ENCODE data around the gene C1GALT1C1.
A peak's percentile ranks its signal among the peaks of the same experiment; 100 is the strongest.
"Not testable (repeated sequence)": the region's sequence is repeated elsewhere in the genome, so short reads cannot be mapped to it uniquely, and the experiment has no call there.

C1GALT1C1 gene

DNA sequence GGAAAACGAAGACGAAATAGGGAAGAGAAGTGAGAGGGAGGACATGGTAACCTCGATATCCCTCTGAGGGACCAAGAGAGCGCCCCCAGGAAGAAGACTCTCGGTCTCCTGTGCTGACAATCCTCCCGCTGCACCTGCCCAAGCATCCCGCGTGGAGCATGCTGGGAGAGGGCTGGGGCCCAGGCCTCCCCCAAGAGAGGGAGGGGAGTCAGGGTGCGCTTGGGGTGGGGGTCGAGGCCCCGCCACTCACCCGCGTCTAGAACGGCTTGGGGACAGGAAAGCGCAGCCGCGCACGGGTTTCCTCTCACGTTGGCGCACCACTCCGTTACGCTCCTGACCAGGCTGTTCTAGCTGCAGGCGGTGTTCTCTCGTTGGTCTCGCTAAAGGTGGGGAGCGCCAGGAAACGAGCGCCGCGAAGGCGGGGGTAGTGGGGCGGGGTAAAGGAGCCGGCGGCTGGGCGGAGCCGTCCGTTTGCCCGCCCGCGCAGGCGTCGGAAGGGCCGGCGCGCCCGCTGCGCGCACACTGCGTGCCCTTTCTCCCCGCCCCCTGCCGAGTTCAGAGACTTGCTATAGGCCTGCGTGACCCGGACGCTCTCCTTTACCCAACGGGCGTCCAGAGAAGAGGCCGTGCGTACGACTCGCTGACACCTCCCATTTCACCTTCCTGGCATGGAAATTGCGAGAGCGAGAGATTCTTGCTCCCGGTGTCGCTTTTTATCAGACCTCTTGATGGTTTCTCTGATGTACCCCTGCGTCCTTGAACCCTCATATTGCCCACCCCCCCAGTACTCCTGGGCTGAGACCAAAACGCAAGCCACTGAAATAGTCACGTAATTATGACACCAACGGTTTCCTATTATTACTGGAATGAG, at the start of gene C1GALT1C1:
C1GALT1C1 (minus strand) TSS at position 388 of the 871 bp plus-strand sequence. CDS start 2,888 bp downstream, outside the sequence.
- DNase-seq: peak; percentile 93 to 95

DNA sequence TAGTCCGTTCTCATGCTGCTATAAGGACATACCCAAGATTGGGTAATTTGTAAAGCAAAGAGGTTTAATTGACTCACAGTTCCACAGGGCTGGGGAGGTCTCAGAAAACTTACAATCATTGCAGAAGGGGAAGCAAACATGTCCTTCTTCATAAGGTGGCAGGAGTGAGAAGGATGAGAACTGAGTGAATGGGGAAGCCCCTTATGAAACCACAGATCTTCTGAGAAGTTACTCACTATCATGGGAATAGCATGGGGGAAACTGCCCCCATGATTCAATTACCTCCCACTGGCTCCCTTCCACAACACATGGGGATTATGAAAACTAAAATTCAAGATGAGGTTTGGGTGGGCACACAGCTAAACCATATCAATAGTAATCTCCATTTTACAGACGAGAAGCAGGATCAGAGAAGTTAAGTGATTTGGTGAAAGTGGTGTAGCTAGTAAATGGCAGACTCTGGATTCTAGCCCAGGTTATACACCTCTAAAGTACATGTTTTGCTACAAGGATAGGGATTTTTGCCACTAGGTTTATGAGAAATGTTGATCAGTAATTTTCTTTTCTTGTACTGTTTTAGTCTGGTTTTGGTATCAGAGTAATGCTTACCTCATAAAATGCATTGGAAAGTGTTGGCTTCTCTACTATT, 47.3 kb upstream of the C1GALT1C1 start:
- no peak for DNase-seq

DNA sequence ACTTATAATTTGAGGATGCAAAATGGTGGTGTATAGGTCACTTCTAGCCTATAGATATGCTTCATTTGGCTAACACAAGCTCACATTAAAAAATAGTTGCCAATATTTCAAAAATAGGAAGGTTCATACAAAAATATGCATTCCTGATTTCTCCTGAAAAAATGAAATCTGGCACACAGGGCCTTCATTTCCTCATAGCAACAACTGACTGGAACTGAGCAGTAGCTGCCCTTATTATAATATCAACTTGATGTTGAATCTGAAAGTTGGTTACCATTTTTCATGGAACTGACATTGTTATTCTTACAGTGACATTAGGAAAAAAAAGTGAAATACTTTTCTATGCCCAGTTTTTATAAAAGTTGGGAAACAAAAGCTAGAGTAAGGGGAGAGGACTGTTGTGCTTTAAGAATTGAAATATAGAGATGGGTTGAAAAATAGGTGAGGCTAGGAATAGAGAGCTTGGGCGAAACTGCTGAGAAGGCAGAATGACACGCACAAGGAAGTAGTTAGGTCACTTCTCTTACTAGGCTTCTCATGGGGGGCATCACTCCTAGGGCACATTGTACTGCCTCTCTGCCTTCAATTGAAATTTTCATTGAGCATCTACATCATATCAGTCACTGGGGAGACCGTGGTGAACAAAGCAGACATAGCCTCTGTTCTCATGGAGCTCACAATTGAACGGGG, 43.1 kb upstream of the C1GALT1C1 start:
- no peak for DNase-seq

- DNase-seq: no peak
These were observed 42.5 kb upstream of the C1GALT1C1 start for GRCh38 chrX:120672389-120672788.

- DNase-seq: no peak
These were observed 42.1 kb upstream of the C1GALT1C1 start for GRCh38 chrX:120671963-120672362.

DNA sequence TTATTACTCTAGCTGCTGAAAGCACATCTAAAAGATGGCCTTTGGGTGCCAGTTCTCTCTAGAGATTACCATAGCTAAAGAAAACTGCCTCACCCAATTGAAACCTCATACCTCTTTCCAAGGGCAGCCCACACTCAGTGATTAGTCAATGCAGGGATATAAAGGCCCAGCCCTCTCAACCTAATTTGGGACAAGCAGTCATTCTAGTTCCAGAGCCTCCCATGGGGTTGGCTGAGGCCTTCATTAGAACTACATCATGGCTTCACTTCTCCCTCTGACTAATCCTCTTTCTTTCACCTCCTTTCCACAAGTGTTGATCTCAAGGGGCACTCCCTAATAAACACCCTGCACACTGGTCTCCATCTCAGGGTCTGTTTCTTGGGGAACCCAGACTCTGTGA, 38.5 kb upstream of the C1GALT1C1 start:
- DNase-seq: no peak

DNA sequence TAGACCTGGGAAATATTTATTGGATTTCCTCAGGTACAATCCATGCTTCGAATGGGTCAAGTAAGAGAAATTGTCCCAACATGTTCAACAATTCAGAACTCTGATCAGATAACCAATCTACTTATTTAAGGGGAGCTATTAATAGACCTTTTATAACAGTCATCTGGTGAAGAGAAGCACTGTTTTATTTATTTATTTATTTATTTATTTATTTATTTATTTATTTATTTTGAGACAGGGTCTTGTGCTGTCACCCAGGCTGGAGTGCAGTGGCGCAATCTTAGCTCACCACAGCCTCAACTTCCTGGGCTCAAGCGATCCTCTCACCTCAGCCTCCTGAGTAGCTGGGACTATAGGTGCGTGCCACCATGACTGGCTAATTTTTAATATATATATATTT, 34.7 kb upstream of the C1GALT1C1 start:
- DNase-seq: not testable (repeated sequence)

GRCh38 chrX:120664081-120664480, 34.2 kb upstream of the C1GALT1C1 start:
- DNase-seq: no peak

GRCh38 chrX:120662662-120663061, 32.8 kb upstream of the C1GALT1C1 start:
- no peak for DNase-seq

- no peak for DNase-seq
These were observed 30.8 kb upstream of the C1GALT1C1 start for GRCh38 chrX:120660637-120661036.

DNA sequence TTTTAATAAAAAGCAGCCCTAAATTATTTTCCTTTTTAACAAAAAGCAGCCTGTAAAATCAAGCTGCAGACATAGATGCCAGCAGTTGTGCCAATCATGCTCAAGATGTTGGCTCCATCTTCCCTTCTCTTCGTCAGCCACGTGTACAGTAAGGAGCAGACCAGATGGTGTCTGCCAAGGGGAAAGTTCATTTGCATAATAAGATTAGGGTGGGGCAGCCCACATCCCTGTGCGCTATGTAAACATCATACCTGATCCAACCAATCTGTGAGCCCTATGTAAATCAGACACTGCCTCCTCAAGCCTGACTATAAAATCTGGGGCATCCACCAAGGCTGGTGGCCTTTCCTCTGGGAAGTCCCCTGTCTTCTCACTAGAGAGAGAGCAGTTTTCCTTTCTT, 23.1 kb upstream of the C1GALT1C1 start:
- DNase-seq: no peak

DNA sequence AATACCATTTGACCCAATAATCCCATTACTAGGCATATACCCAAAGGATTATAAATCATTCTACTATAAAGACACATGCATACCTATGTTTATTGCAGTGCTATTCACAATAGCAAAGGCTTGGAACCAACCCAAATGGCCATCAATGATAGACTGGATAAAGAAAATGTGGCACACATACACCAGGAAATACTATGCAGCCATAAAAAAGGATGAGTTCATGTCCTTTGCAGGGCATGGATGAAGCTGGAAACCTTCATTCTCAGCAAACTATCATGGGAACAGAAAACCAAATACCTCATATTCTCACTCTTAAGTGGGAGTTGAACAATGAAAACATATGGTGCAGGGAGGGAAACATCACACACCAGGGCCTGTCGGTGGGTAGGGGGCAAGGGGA, 22.4 kb upstream of the C1GALT1C1 start:
- not testable (repeated sequence) for DNase-seq

GRCh38 chrX:120647127-120647526, 17.3 kb upstream of the C1GALT1C1 start:
- no peak for DNase-seq

DNA sequence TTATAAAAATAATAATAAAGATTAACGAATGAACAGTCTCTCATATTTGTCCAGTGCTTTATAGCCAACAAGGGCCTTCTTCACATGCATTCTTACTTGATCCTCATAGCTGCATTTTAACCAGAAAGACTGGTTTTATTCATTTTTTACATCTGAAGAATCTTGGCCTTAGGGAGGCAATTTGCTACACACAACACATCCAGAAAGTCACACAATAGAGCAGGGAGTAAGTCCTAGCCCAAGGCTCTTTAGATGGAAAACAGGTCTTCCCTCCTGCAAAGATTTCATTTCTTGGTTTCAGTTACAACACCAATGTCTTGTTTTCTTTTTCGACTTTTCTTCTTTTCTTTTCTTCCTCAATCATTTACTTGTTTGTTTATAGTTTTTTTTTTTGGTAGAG, 13.0 kb upstream of the C1GALT1C1 start:
- no peak for DNase-seq

DNA sequence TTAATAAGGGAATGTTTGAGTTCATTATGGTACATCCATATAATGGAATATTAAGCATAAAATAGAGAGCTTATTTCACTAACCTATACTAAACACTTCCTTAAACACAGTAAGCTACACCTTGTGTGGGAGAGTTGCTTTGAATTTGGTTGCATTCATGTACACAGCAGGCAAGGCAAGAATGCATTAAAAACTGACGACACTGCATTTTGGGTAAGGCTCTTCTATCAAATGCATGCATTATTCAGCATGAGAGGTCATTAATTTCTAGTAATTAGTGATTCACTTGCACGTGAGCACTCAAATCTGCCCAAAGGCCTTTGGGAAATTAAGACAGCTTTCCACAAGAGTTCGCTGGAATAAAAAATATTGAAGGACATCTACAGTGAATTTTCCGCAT, 8.8 kb upstream of the C1GALT1C1 start:
- no peak for DNase-seq

GRCh38 chrX:120625371-120625770, 4.5 kb downstream of the C1GALT1C1 start:
- DNase-seq: no peak

GRCh38 chrX:120617996-120618630, 11.7 kb downstream of the C1GALT1C1 start:
- no peak for DNase-seq

GRCh38 chrX:120614816-120615215, 15.0 kb downstream of the C1GALT1C1 start:
- DNase-seq: no peak

- DNase-seq: no peak
These were observed 17.8 kb downstream of the C1GALT1C1 start for GRCh38 chrX:120612086-120612485.

DNA sequence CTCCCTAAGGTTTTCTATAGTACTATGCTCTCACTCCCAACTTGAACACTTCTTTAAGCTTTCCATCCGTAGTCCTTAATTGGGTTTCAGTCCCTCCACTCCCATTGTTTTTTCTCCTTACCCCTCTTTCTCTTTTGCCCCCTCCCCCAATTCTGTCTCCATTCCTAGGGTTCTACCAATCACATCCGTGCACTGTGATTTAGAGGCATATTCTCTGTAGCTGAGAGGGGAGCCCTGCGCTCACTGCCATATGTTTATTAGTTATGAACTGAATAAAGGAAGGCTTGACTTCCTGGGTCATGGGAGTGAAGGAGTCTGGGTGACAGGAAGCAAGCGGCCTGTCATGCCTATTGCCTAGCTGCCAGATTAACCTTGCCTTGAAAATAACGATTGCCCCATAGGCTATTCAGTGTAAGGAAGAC, 25.5 kb downstream of the C1GALT1C1 start:
- no peak for DNase-seq

DNA sequence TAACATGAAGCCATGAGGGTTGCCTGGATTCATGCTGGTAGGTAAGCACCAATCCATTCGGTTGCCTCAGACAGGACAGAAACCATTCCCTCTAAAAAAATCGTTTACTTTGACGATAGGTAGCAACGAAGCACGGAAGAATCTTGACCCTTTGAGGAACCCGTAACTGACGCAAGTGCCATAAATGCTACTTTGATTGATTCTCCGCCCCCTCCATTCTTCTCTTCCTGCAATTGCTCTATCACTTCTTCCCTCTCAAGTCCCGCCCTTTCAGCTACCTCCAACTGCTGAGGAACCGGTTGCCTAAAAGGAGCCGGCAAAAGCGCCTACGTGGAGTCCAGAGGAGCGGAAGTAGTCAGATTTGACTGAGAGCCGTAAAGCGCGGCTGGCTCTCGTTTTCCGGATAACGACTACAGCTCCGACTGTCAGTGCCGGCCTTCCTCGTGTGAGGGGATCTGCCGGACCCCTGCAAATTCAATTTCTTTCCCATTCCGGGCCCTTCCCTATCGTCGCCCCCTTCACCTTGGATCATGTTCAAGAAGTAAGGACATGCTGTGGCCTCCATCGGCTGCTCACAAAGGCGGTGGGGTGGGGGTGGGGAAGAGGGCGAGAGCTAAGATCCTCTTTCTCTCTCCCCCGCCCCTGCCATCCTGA, 26.0 kb downstream of the C1GALT1C1 start, which contains the start of gene MCTS1:
MCTS1 (plus strand) TSS at position 395 of the 654 bp plus-strand sequence; CDS start at position 531, 136 bp downstream.
- DNase-seq: peak; percentile 90 to 92

DNA sequence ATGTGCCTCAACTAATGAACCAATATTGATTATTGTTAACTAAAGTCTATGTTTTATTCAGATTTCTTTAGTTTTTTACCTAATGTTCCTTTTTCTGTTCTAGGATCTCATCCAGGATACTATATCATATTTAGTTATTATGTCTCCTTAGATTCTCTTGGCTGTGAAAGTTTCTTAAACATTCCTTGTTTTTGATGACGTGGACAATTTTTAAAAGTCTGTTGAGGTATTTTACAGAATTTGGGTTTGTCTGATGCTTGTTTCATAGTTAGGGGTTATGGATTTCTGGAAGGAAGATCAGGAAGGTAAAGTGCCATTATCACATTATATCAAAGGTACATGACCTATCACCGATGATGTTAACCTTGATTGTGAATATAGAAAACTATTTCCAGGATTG, 44.2 kb downstream of the C1GALT1C1 start:
- DNase-seq: no peak
